ENCODE data around the gene CREBL2.

GRCh38 chr12:12592930-12593329 lies 18.7 kb upstream of the CREBL2 start:
- TF ChIP-seq EZH2 (IDR thresholded peaks at IDR 0.05) (no peak), POLR2AphosphoS5 (IDR thresholded peaks at IDR 0.05; ENCODE audit: borderline replicate concordance, low read depth, low read length) (no peak), FOXP2 (optimal IDR thresholded peaks at IDR 0.05; ENCODE audit: control extremely low read depth, extremely low read length, insufficient read depth) (no peak)
